GM12878 (cell line): ENCODE results near the gene SGSH. TPM values are rescaled to one million over a fixed set of nuclear protein-coding genes. Genes with fewer than 3 reads are reported as not detected.

ENCODE experiments used
- ATAC-seq: fragments of 200-7000 bp; cut with Tn5 transposase; 3 replicates; pipeline ENCODE4 v1.9.1; 2020; ENCODE audit warnings: mild to moderate bottlenecking, moderate library complexity
- BruUV-seq: library from RNA; stranded (reverse); fragments of 400-500 nt; replicated peaks from 2 replicates; lab custom pipeline; 2021; lab: Mats Ljungman, UMichigan
- CTCF ChIA-PET: fragments of 300-600 bp; sonication (Branson Sonifier 250); formaldehyde crosslinking; extraction: SDS; loops from one replicate; lab custom pipeline; 2021; ENCODE audit warnings: inconsistent platforms; lab: Yijun Ruan, JAX
- POLR2A ChIA-PET: fragments of 350-600 bp; formaldehyde crosslinking; extraction: SDS; loops from one replicate; lab custom pipeline; 2021; ENCODE audit warnings: inconsistent platforms; lab: Charles Lee
- RAD21 ChIA-PET: fragments of 300-600 bp; sonication (Branson Sonifier 250); formaldehyde crosslinking; loops from one replicate; lab custom pipeline; 2023; ENCODE audit warnings: antibody characterized with exemption; ENCODE audit not compliant: unreplicated experiment; lab: Charles Lee
- SMC1A ChIA-PET: fragments of 300-600 bp; sonication (Branson Sonifier 250); formaldehyde crosslinking; loops from one replicate; lab custom pipeline; 2023; ENCODE audit not compliant: unreplicated experiment, uncharacterized antibody; lab: Charles Lee
- DNase-seq: peaks from one replicate; pipeline ENCODE4 v3.0.0-alpha.2; 2011; ENCODE audit warnings: low read depth, low spot score
- FAIRE-seq: peaks from 3 replicates; lab custom pipeline; 2011; peaks lifted over from hg19 to GRCh38; lab: Jason Lieb, UNC
- H2AFZ ChIP-seq: 2 replicates; pipeline ENCODE4 v1.6.0; 2011; ENCODE audit warnings: low read depth, low read length, control low read depth; ENCODE audit not compliant: control insufficient read depth
- H3K27ac ChIP-seq: 2 replicates; pipeline ENCODE4 v1.5.1; 2011; ENCODE audit warnings: control low read depth; ENCODE audit not compliant: control insufficient read depth, insufficient read depth
- H3K27me3 ChIP-seq, 2 experiments: replicated peaks in 1 of 2; 2 replicates each; pipeline versions ENCODE4 v1.6.0 to v1.6.1; 2011; ENCODE audit warnings: low read length in 1 of 2; ENCODE audit not compliant: control insufficient read depth in 2 of 2, insufficient read depth in 2 of 2
- H3K36me3 ChIP-seq, 2 experiments: 2 replicates each; pipeline ENCODE4 v1.5.1; 2011; ENCODE audit warnings: low read length in 1 of 2; ENCODE audit not compliant: control insufficient read depth in 2 of 2, insufficient read depth in 2 of 2
- H3K4me1 ChIP-seq: 2 replicates; pipeline ENCODE4 v1.6.1; 2011; ENCODE audit warnings: mild to moderate bottlenecking, low read length, moderate library complexity, mixed read lengths; ENCODE audit not compliant: control insufficient read depth, insufficient read depth
- H3K4me2 ChIP-seq: 2 replicates; pipeline ENCODE4 v1.6.0; 2011; ENCODE audit warnings: control low read depth; ENCODE audit not compliant: control insufficient read depth, insufficient read depth
- H3K4me3 ChIP-seq: fragments of 200-600 bp; sonication (generic); 2 replicates; pipeline ENCODE4 v1.5.1; 2016
- H3K79me2 ChIP-seq: 2 replicates; pipeline ENCODE4 v1.6.0; 2011; ENCODE audit warnings: low read length; ENCODE audit not compliant: control insufficient read depth, insufficient read depth
- H3K9ac ChIP-seq: 2 replicates; pipeline ENCODE4 v1.8.0; 2011; ENCODE audit warnings: low read length, control low read depth, mixed read lengths; ENCODE audit not compliant: control insufficient read depth, insufficient read depth
- H3K9me3 ChIP-seq: replicated peaks from 3 replicates; pipeline ENCODE4 v1.5.1; 2011; ENCODE audit warnings: mild to moderate bottlenecking, low read length; ENCODE audit not compliant: control insufficient read depth, insufficient read depth
- H4K20me1 ChIP-seq: 2 replicates; pipeline ENCODE4 v1.6.0; 2011; ENCODE audit not compliant: control insufficient read depth, insufficient read depth
- BRCA1 ChIP-seq: IDR thresholded peaks from 2 replicates; pipeline ENCODE4 v1.6.1; 2011; ENCODE audit warnings: low read depth, low read length, improper control_type of control experiment
- CREB1 ChIP-seq: IDR thresholded peaks from 2 replicates; pipeline ENCODE4 v1.6.1; 2012; ENCODE audit warnings: low read depth, mild to moderate bottlenecking, inconsistent platforms
- ESRRA ChIP-seq: IDR thresholded peaks from 2 replicates; pipeline ENCODE4 v1.6.1; 2012; ENCODE audit warnings: mild to moderate bottlenecking, low read length, improper control_type of control experiment
- IKZF1 ChIP-seq: fragments of 450-650 bp; conservative IDR thresholded peaks from 2 replicates; pipeline ENCODE4 v1.6.1; 2017; ENCODE audit warnings: antibody characterized with exemption, mild to moderate bottlenecking
- NR2F1 ChIP-seq: fragments of 450-650 bp; conservative IDR thresholded peaks from 2 replicates; pipeline ENCODE4 v1.6.1; 2017; ENCODE audit warnings: mild to moderate bottlenecking
- PAX8 ChIP-seq: fragments of 450-650 bp; IDR thresholded peaks from 2 replicates; pipeline ENCODE4 v1.6.1; 2017; ENCODE audit warnings: mild to moderate bottlenecking, moderate library complexity
- POLR2AphosphoS2 ChIP-seq: IDR thresholded peaks from 2 replicates; pipeline ENCODE4 v1.6.1; 2011; ENCODE audit warnings: low read depth, mild to moderate bottlenecking, low read length, improper control_type of control experiment, moderate library complexity
- RAD51 ChIP-seq: fragments of 450-650 bp; IDR thresholded peaks from 2 replicates; pipeline ENCODE4 v1.6.1; 2016; ENCODE audit warnings: moderate library complexity, mild to moderate bottlenecking, inconsistent platforms
- SIN3A ChIP-seq: IDR thresholded peaks from 2 replicates; pipeline ENCODE4 v1.6.1; 2012; ENCODE audit warnings: low read depth, low read length, improper control_type of control experiment
- SIX5 ChIP-seq: IDR thresholded peaks from 2 replicates; pipeline ENCODE4 v1.6.1; 2011; ENCODE audit warnings: mild to moderate bottlenecking, low read depth, low read length, moderate library complexity; ENCODE audit not compliant: severe bottlenecking
- SP1 ChIP-seq: IDR thresholded peaks from one replicate; pipeline ENCODE4 v1.6.1; 2011; ENCODE audit warnings: low read depth, low read length
- ZNF622 ChIP-seq: fragments of 450-650 bp; IDR thresholded peaks from 2 replicates; pipeline ENCODE4 v1.6.1; 2017; ENCODE audit warnings: mild to moderate bottlenecking, inconsistent platforms
- WGBS: methylation state at CpG from one replicate; pipeline ENCODE4 v1.1.6; 2016; ENCODE audit warnings: low lambda C conversion rate; ENCODE audit not compliant: insufficient replicate concordance, insufficient coverage; ENCODE audit errors: missing lambda C conversion rate; 5-methylcytosine and 5-hydroxymethylcytosine counted together
- in situ Hi-C: fragments of 300-500 bp; cut with MboI; formaldehyde crosslinking; loops from 9 replicates; pipeline ENCODE4 v1.14.3; 2018; ENCODE audit warnings: mixed read lengths
- intact Hi-C: fragments of 100-400 bp; cut with micrococcal nuclease; formaldehyde crosslinking; loops from one replicate; pipeline ENCODE4 v1.14.2; 2022; ENCODE audit not compliant: unreplicated experiment
- polyA plus RNA-seq, 11 experiments: library from polyadenylated mRNA; depleted of rRNA in 4 of 11; unstranded in 6 of 11; stranded (reverse) in 5 of 11; fragments of >200 nt; fragmentation: Nextera tagmentation in 4 of 11; fragmentation: Illumina TruSeq in 1 of 11; extraction: Ambion mirVana in 4 of 11; extraction: Trizol in 1 of 11; gene quantifications; 1 replicate in 1 of 11; 2 replicates in 10 of 11; pipeline versions ENCODE4 v1.2.1 to v1.2.3, GENCODE V29; 2011 to 2016; ENCODE audit warnings: inconsistent platforms in 2 of 11, missing spikeins in 2 of 11, low read depth in 1 of 11
- total RNA-seq, 4 experiments: library from RNA; depleted of rRNA in 3 of 4; stranded (reverse); fragments of >200 nt in 3 of 4; fragmentation: Illumina TruSeq in 1 of 4; extraction: Trizol in 1 of 4; gene quantifications; 2 replicates each; pipeline versions ENCODE4 v1.2.1 to v1.2.3, GENCODE V29; 2013 to 2021
- TF ChIP-seq, protein P1 (sequence below): fragments of 450-650 bp; IDR thresholded peaks from 2 replicates; pipeline ENCODE4 v1.6.1; 2014; ENCODE audit warnings: mild to moderate bottlenecking
- TF ChIP-seq, protein P2 (sequence below): fragments of 450-650 bp; formaldehyde crosslinking; IDR thresholded peaks from 2 replicates; pipeline ENCODE4 v1.4.0; 2022; ENCODE audit warnings: mild to moderate bottlenecking, moderate library complexity
- TF ChIP-seq, protein P3 (sequence below): fragments of 450-650 bp; IDR thresholded peaks from 2 replicates; pipeline ENCODE4 v1.6.1; 2017; ENCODE audit warnings: mild to moderate bottlenecking, moderate library complexity

SGSH gene
- total and polyA plus RNA-seq, 10 of the 15 experiments (the other 5 are each of a cell fraction or from before 2014, with no cell fraction given): 0.13 to 17.2 (median 6.0) TPM

DNA sequence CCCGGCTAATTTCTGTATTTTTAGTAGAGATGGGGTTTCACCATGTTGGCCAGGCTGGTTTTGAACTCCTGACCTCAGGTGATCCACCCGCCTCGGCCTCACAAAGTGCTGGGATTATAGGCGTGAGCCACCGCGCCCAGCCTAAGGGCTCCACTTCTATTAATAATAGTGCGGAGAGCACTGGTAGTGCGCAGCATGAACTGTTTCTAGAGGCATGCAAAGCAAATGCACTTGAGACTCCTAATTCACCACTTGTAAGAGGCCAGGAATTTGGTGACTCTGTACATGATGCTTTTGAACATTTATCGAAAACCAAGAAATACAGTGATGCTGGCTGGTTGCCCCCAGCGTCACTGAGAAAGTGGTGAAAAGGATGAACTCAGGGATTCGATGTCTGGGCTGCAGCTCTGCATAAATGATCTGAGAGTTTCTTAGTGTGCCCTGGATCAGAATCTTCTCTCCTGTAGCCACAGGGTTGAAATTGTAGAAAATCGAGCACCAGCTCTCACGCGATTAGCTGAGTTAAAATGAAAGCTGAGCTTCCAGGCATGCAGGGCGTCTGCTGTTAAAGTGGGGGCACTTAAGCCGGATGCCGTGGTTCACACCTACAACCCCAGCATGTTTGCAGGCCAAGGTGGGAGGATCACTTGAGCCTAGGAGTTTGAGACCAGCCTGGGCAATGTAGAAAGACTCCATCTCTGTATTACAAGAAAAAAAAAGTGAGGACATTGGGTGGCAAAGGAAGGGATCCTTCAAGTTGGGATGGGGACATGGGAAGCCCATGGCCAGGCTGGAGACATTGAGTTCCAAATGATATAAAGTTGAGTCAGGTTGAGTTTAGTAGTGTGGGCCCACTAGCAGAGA lies 45.3 kb upstream of the SGSH start:
- 39% methylated on average over 17 of the region's 17 CpGs for WGBS
- Histone ChIP-seq H4K20me1 (peaks cover 5% of the 10 kb centered on the region), H3K4me1 (peaks cover 24% of the 10 kb centered on the region), H3K4me3 (peak overlapping the region; percentile 97), H3K9me3 (no peaks in the 10 kb centered on the region; the same call in 2 of the 3 replicates), H3K79me2 (peaks cover 69% of the 10 kb centered on the region), H3K9ac (peak overlapping the region; percentile 80), H3K36me3 (peaks cover 7 to 30% of the 10 kb centered on the region in 2 experiments; a peak in 3 of 4 replicates), H2AFZ (no peak overlapping the region), H3K27me3 (no peaks in the 10 kb centered on the region), H3K4me2 (peak overlapping the region; percentile 56), H3K27ac (peak overlapping the region; percentile 92)
- DNase-seq (peak; percentile 84), ATAC-seq (peak; percentile 57), FAIRE-seq (peak; percentile 84)
- ChIA-PET SMC1A (interaction anchor here (0.8 to 1.3 kb wide), 3 partner anchors 10 to 46 kb away, joined by 3 to 4 read pairs (median 3); no protein-coding TSS in a partner anchor), RAD21 (interaction anchor here (0.6 to 4.3 kb wide), 8 partner anchors 10 to 164 kb away, joined by 3 to 10 read pairs (median 4); partner anchors contain the start of genes GAA, SGSH and SLC26A11), CTCF (interaction anchor here (1.0 kb wide), 2 partner anchors 69 to 119 kb away, joined by 3 read pairs; no protein-coding TSS in a partner anchor), POLR2A (interaction anchor here (0.6 to 1.5 kb wide), 3 partner anchors 10 to 164 kb away, joined by 3 to 4 read pairs (median 3); partner anchors contain the start of genes GAA, SGSH and SLC26A11)
- intact Hi-C loops: no loop called here
- in situ Hi-C loops: no loop called here
- BruUV-seq: TSS peak; percentile 56
- TF ChIP-seq BRCA1 (no peak), IKZF1 (peak; percentile 90), NR2F1 (peak; percentile 74), RAD51 (no peak), ZNF622 (no peak), SIX5 (no peak), SIN3A (peak; percentile 70; the same call in 1 of the 2 replicates), CREB1 (0 out of 2 replicates have a peak, but pooled peaks have one; percentile 55), SP1 (peak; percentile 64), POLR2AphosphoS2 (no peak), PAX8 (no peak), ESRRA (no peak)
- TF ChIP-seq, protein P1, sequence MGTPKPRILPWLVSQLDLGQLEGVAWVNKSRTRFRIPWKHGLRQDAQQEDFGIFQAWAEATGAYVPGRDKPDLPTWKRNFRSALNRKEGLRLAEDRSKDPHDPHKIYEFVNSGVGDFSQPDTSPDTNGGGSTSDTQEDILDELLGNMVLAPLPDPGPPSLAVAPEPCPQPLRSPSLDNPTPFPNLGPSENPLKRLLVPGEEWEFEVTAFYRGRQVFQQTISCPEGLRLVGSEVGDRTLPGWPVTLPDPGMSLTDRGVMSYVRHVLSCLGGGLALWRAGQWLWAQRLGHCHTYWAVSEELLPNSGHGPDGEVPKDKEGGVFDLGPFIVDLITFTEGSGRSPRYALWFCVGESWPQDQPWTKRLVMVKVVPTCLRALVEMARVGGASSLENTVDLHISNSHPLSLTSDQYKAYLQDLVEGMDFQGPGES: no peak
- TF ChIP-seq, protein P2, sequence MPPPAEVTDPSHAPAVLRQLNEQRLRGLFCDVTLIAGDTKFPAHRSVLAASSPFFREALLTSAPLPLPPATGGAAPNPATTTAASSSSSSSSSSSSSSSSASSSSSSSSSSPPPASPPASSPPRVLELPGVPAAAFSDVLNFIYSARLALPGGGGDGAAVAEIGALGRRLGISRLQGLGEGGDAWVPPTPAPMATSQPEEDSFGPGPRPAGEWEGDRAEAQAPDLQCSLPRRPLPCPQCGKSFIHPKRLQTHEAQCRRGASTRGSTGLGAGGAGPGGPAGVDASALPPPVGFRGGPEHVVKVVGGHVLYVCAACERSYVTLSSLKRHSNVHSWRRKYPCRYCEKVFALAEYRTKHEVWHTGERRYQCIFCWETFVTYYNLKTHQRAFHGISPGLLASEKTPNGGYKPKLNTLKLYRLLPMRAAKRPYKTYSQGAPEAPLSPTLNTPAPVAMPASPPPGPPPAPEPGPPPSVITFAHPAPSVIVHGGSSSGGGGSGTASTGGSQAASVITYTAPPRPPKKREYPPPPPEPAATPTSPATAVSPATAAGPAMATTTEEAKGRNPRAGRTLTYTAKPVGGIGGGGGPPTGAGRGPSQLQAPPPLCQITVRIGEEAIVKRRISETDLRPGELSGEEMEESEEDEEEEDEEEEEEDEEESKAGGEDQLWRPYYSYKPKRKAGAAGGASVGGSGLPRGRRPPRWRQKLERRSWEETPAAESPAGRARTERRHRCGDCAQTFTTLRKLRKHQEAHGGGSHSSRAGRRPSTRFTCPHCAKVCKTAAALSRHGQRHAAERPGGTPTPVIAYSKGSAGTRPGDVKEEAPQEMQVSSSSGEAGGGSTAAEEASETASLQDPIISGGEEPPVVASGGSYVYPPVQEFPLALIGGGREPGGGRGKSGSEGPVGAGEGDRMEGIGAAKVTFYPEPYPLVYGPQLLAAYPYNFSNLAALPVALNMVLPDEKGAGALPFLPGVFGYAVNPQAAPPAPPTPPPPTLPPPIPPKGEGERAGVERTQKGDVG (CRISPR knock-in tag): no peak
- TF ChIP-seq, protein P3, sequence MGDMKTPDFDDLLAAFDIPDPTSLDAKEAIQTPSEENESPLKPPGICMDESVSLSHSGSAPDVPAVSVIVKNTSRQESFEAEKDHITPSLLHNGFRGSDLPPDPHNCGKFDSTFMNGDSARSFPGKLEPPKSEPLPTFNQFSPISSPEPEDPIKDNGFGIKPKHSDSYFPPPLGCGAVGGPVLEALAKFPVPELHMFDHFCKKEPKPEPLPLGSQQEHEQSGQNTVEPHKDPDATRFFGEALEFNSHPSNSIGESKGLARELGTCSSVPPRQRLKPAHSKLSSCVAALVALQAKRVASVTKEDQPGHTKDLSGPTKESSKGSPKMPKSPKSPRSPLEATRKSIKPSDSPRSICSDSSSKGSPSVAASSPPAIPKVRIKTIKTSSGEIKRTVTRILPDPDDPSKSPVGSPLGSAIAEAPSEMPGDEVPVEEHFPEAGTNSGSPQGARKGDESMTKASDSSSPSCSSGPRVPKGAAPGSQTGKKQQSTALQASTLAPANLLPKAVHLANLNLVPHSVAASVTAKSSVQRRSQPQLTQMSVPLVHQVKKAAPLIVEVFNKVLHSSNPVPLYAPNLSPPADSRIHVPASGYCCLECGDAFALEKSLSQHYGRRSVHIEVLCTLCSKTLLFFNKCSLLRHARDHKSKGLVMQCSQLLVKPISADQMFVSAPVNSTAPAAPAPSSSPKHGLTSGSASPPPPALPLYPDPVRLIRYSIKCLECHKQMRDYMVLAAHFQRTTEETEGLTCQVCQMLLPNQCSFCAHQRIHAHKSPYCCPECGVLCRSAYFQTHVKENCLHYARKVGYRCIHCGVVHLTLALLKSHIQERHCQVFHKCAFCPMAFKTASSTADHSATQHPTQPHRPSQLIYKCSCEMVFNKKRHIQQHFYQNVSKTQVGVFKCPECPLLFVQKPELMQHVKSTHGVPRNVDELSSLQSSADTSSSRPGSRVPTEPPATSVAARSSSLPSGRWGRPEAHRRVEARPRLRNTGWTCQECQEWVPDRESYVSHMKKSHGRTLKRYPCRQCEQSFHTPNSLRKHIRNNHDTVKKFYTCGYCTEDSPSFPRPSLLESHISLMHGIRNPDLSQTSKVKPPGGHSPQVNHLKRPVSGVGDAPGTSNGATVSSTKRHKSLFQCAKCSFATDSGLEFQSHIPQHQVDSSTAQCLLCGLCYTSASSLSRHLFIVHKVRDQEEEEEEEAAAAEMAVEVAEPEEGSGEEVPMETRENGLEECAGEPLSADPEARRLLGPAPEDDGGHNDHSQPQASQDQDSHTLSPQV: no peak
